SK-N-SH (cell line): ENCODE results near the gene SPIN1. TPM values are rescaled to one million over a fixed set of nuclear protein-coding genes. Genes with fewer than 3 reads are reported as not detected.

Experiments
- CTCF ChIA-PET: fragments of 300-600, 350-600 bp; formaldehyde crosslinking; extraction: SDS; loops from one replicate; lab custom pipeline; 2021; lab: Yijun Ruan, JAX
- POLR2A ChIA-PET: fragments of 350-600 bp; sonication (Branson Sonifier 250); formaldehyde crosslinking; extraction: SDS; loops from one replicate; lab custom pipeline; 2020; ENCODE audit warnings: antibody characterized with exemption, inconsistent platforms; lab: Yijun Ruan, JAX
- DNase-seq: peaks from one replicate; pipeline ENCODE4 v3.0.0; 2012
- H2AFZ ChIP-seq: fragments of 200-600 bp; sonication (generic); 2 replicates; pipeline ENCODE4 v1.8.1; 2016; ENCODE audit warnings: antibody characterized with exemption, mild to moderate bottlenecking, low read depth
- H3F3A ChIP-seq: fragments of 200-600 bp; sonication (generic); replicated peaks from 2 replicates; pipeline ENCODE3; 2016; ENCODE audit warnings: antibody characterized with exemption, mild to moderate bottlenecking; ENCODE audit not compliant: insufficient read depth
- H3K27ac ChIP-seq, 2 experiments: fragments of 200-500 bp in 1 of 2; fragments of 200-600 bp in 1 of 2; sonication (Bioruptor generic) in 1 of 2; sonication (generic), shearing (Covaris generic) in 1 of 2; 2 replicates each; pipeline versions ENCODE4 v1.5.1 to v1.6.1; 2014 to 2016; ENCODE audit warnings: low read depth in 2 of 2, inconsistent platforms in 1 of 2, low read length in 1 of 2, mild to moderate bottlenecking in 1 of 2, mixed read lengths in 1 of 2
- H3K27me3 ChIP-seq: fragments of 200-600 bp; sonication (generic), shearing (Covaris generic); 2 replicates; pipeline ENCODE4 v1.6.1; 2016; ENCODE audit warnings: mixed run types; ENCODE audit not compliant: insufficient read depth
- H3K36me3 ChIP-seq, 2 experiments: fragments of 200-500 bp in 1 of 2; fragments of 200-600 bp in 1 of 2; sonication (Bioruptor generic) in 1 of 2; sonication (generic) in 1 of 2; replicated peaks in 1 of 2; 2 replicates each; pipeline versions ENCODE3 to v1.5.1; 2014 to 2016; ENCODE audit warnings: low read length in 1 of 2, mild to moderate bottlenecking in 1 of 2; ENCODE audit not compliant: insufficient read depth in 2 of 2, control insufficient read depth in 1 of 2
- H3K4me1 ChIP-seq, 2 experiments: fragments of 200-500 bp in 1 of 2; fragments of 200-600 bp in 1 of 2; sonication (Bioruptor generic) in 1 of 2; sonication (generic), shearing (Covaris generic) in 1 of 2; 2 replicates each; pipeline versions ENCODE4 v1.5.1 to v1.6.1; 2014 to 2016; ENCODE audit warnings: low read depth in 1 of 2, low read length in 1 of 2, mixed run types in 1 of 2; ENCODE audit not compliant: insufficient read depth in 2 of 2, control insufficient read depth in 1 of 2
- H3K4me2 ChIP-seq: fragments of 200-600 bp; sonication (generic), shearing (Covaris generic); 2 replicates; pipeline ENCODE4 v1.6.1; 2017; ENCODE audit warnings: mixed run types
- H3K4me3 ChIP-seq, 2 experiments: fragments of 200-500 bp in 1 of 2; fragments of 200-600 bp in 1 of 2; sonication (Bioruptor generic) in 1 of 2; sonication (generic), shearing (Covaris generic) in 1 of 2; 2 replicates each; pipeline versions ENCODE4 v1.5.1 to v1.8.1; 2014 to 2016; ENCODE audit warnings: low read depth in 2 of 2, inconsistent platforms in 1 of 2, low read length in 1 of 2, mild to moderate bottlenecking in 1 of 2, mixed read lengths in 1 of 2, moderate library complexity in 1 of 2
- H3K79me2 ChIP-seq: fragments of 200-600 bp; sonication (generic); 2 replicates; pipeline ENCODE4 v1.8.1; 2017; ENCODE audit warnings: mild to moderate bottlenecking; ENCODE audit not compliant: insufficient read depth
- H3K9ac ChIP-seq: fragments of 200-600 bp; sonication (generic); 2 replicates; pipeline ENCODE4 v1.6.1; 2017; ENCODE audit warnings: mixed run types
- H3K9me2 ChIP-seq: fragments of 200-600 bp; sonication (generic); 2 replicates; pipeline ENCODE4 v1.6.1; 2017; ENCODE audit warnings: mixed run types
- H3K9me3 ChIP-seq: fragments of 200-600 bp; sonication (generic); 2 replicates; pipeline ENCODE4 v1.6.1; 2017; ENCODE audit warnings: mixed run types, mild to moderate bottlenecking, moderate library complexity
- H4K20me1 ChIP-seq: fragments of 200-600 bp; sonication (generic); 2 replicates; pipeline ENCODE4 v1.6.1; 2017; ENCODE audit warnings: mild to moderate bottlenecking, mixed run types; ENCODE audit not compliant: insufficient read depth
- CHD2 ChIP-seq: fragments of 150-350 bp; IDR thresholded peaks from 2 replicates; pipeline ENCODE4 v1.6.1; 2018; ENCODE audit warnings: low read length; ENCODE audit not compliant: partially characterized antibody
- ELF1 ChIP-seq: IDR thresholded peaks from 2 replicates; pipeline ENCODE4 v1.4.0; 2012
- EP300 ChIP-seq, 2 experiments: IDR thresholded peaks; 2 replicates each; pipeline versions ENCODE4 v1.4.0 to v1.6.1; 2012; ENCODE audit warnings: borderline replicate concordance in 1 of 2, low read depth in 1 of 2, low read length in 1 of 2
- FOSL2 ChIP-seq: IDR thresholded peaks from 2 replicates; pipeline ENCODE4 v1.4.0; 2012; ENCODE audit warnings: low read depth, mild to moderate bottlenecking, moderate library complexity, borderline replicate concordance
- FOXJ3 ChIP-seq: sonication (generic); formaldehyde crosslinking; IDR thresholded peaks from 2 replicates; pipeline ENCODE4 v1.5.1; 2020; ENCODE audit warnings: mild to moderate bottlenecking, missing genetic modification reagents
- FOXM1 ChIP-seq: IDR thresholded peaks from 2 replicates; pipeline ENCODE4 v1.4.0; 2012; ENCODE audit warnings: low read depth, mild to moderate bottlenecking
- GABPA ChIP-seq: IDR thresholded peaks from 2 replicates; pipeline ENCODE4 v1.4.0; 2012; ENCODE audit warnings: low read depth, mild to moderate bottlenecking
- GATA2 ChIP-seq: sonication (generic); formaldehyde crosslinking; IDR thresholded peaks from 2 replicates; pipeline ENCODE4 v1.5.0; 2020; ENCODE audit warnings: mild to moderate bottlenecking, missing genetic modification reagents
- JUND ChIP-seq: IDR thresholded peaks from 2 replicates; pipeline ENCODE4 v1.4.0; 2012
- MEF2A ChIP-seq: IDR thresholded peaks from 2 replicates; pipeline ENCODE4 v1.4.0; 2012; ENCODE audit warnings: low read depth, borderline replicate concordance
- MXI1 ChIP-seq: IDR thresholded peaks from 2 replicates; pipeline ENCODE4 v1.6.1; 2012; ENCODE audit warnings: mild to moderate bottlenecking, low read depth, low read length, improper control_type of control experiment
- NRF1 ChIP-seq: IDR thresholded peaks from 2 replicates; pipeline ENCODE4 v1.6.1; 2012; ENCODE audit warnings: low read depth, mild to moderate bottlenecking, low read length
- POLR2AphosphoS5 ChIP-seq: IDR thresholded peaks from 2 replicates; pipeline ENCODE4 v1.6.1; 2012; ENCODE audit warnings: low read depth, low read length
- RAD21 ChIP-seq: IDR thresholded peaks from 2 replicates; pipeline ENCODE4 v1.6.1; 2012; ENCODE audit warnings: mild to moderate bottlenecking, low read length
- RCOR1 ChIP-seq: fragments of 150-350 bp; IDR thresholded peaks from 2 replicates; pipeline ENCODE4 v1.6.1; 2017; ENCODE audit warnings: antibody characterized with exemption, low read length
- RXRA ChIP-seq: IDR thresholded peaks from 2 replicates; pipeline ENCODE4 v1.4.0; 2012; ENCODE audit warnings: low read depth, mild to moderate bottlenecking, borderline replicate concordance
- SIN3A ChIP-seq: IDR thresholded peaks from 2 replicates; pipeline ENCODE4 v1.6.1; 2012; ENCODE audit warnings: low read depth, mild to moderate bottlenecking, low read length, moderate library complexity, borderline replicate concordance
- SMC3 ChIP-seq: IDR thresholded peaks from 2 replicates; pipeline ENCODE4 v1.6.1; 2012; ENCODE audit warnings: low read depth, low read length, improper control_type of control experiment
- TAF1 ChIP-seq: IDR thresholded peaks from 2 replicates; pipeline ENCODE4 v1.6.1; 2012; ENCODE audit warnings: low read depth, mild to moderate bottlenecking, low read length, moderate library complexity, borderline replicate concordance
- TCF12 ChIP-seq: IDR thresholded peaks from 2 replicates; pipeline ENCODE4 v1.4.0; 2012
- WGBS: methylation state at CpG from one replicate; pipeline ENCODE4 v1.1.6; 2017; ENCODE audit warnings: low lambda C conversion rate; 5-methylcytosine and 5-hydroxymethylcytosine counted together
- polyA plus RNA-seq, 3 experiments: library from polyadenylated mRNA; depleted of rRNA; stranded (reverse); fragments of >200 nt; gene quantifications; 2 replicates each; pipeline ENCODE4 v1.2.3, GENCODE V29; 2012
- TF ChIP-seq, protein P1 (sequence below): fragments of 150-350 bp; IDR thresholded peaks from 2 replicates; pipeline ENCODE4 v1.6.1; 2016; ENCODE audit warnings: mild to moderate bottlenecking, low read depth, low read length
- TF ChIP-seq, protein P2 (sequence below): IDR thresholded peaks from 2 replicates; pipeline ENCODE4 v1.4.0; 2012; ENCODE audit warnings: low read depth, borderline replicate concordance
- TF ChIP-seq, protein P3 (sequence below): IDR thresholded peaks from 2 replicates; pipeline ENCODE4 v1.4.0; 2012; ENCODE audit warnings: low read depth
- TF ChIP-seq, protein P4 (sequence below): IDR thresholded peaks from 2 replicates; pipeline ENCODE4 v1.4.0; 2012; ENCODE audit warnings: low read depth, borderline replicate concordance
- TF ChIP-seq, protein P5 (sequence below): IDR thresholded peaks from 2 replicates; pipeline ENCODE4 v1.6.1; 2012; ENCODE audit warnings: mild to moderate bottlenecking, low read depth, low read length, moderate library complexity
- TF ChIP-seq, protein P6 (sequence below): IDR thresholded peaks from 2 replicates; pipeline ENCODE4; 2012

Gene SPIN1
- 35.8 and 47.2 TPM in 2 replicates for polyA plus RNA-seq (2012; rRNA removed)
- 52.9 and 54.4 TPM in 2 replicates for polyA plus RNA-seq (2012; cell fraction: cytosol; rRNA removed)
- polyA plus RNA-seq (2012; cell fraction: nucleus; rRNA removed), result 45.4 and 95.6 TPM in 2 replicates

DNA sequence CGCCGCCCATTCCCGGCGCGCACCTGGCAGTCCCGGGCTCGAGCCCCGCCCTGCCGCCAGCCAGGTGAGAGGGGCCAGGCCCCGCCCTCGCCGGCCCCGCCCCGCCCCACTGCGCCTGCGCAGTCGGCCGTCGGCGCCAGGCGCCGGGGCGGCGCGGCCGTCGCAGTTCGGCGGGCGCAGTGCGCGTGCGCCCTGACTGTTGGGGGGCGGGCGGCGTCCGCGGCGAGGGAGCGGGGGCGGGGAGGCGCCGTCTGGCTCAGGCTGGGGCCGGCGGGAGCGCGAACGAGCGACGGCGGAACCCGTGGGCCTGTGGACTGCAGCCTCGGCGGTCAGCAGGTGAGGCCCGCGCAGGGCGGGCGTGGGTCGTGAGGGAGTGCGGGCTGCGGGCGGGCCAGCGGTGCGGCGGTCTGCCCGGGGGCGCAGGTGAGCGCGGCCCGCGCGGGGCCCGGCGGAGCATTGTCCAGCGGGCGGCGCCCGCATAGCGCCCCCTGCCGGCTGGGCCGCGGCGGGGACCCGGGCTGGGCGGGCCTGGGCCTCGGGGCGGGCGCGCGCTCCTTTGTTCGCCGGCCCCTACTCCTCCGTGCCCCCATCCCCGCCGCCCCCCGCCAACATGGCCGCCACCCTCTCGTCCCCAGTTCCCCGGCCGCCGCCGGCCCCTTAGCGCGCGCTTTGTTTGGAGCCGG, at the start of gene SPIN1:
SPIN1 (plus strand) TSS at position 242 of the 683 bp plus-strand sequence. CDS start 38,096 bp downstream, outside the sequence.
- peak within 1 kb of the TSS; percentile 86 for H3K9ac ChIP-seq
- H2AFZ ChIP-seq, result peak within 1 kb of the TSS; percentile 99
- H3F3A ChIP-seq, result no peaks in the 10 kb centered on the region
- no peaks in the 10 kb centered on the region for H3K9me2 ChIP-seq
- no peaks in the 10 kb centered on the region for H3K9me3 ChIP-seq
- H3K27ac ChIP-seq, result peak within 1 kb of the TSS; percentile 71 to 96
- peak within 1 kb of the TSS; percentile 85 to 88 for H3K4me3 ChIP-seq
- peaks cover 35% of the 10 kb centered on the region for H4K20me1 ChIP-seq
- CTCF ChIA-PET, result no interaction called here
- peaks cover 9 to 23% of the 10 kb centered on the region in 2 experiments; a peak in 3 of 4 replicates for H3K4me1 ChIP-seq
- H3K4me2 ChIP-seq, result peak within 1 kb of the TSS; percentile 88
- peaks cover 7 to 13% of the 10 kb centered on the region in 2 experiments for H3K36me3 ChIP-seq
- DNase-seq, result peak; percentile 98
- WGBS, result no CpG with 5 or more reads among the region's 106 CpGs
- POLR2A ChIA-PET, result no interaction called here
- H3K79me2 ChIP-seq, result peaks cover 49% of the 10 kb centered on the region
- H3K27me3 ChIP-seq, result no peaks in the 10 kb centered on the region
- TF ChIP-seq ELF1, result no peak
- TF ChIP-seq, protein P1, sequence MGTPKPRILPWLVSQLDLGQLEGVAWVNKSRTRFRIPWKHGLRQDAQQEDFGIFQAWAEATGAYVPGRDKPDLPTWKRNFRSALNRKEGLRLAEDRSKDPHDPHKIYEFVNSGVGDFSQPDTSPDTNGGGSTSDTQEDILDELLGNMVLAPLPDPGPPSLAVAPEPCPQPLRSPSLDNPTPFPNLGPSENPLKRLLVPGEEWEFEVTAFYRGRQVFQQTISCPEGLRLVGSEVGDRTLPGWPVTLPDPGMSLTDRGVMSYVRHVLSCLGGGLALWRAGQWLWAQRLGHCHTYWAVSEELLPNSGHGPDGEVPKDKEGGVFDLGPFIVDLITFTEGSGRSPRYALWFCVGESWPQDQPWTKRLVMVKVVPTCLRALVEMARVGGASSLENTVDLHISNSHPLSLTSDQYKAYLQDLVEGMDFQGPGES, result no peak
- TF ChIP-seq FOXM1, result no peak
- TF ChIP-seq FOXJ3 (CRISPR knock-in tag), result no peak
- TF ChIP-seq TAF1, result no peak
- TF ChIP-seq CHD2, result peak; percentile 34
- no peak for TF ChIP-seq FOSL2
- TF ChIP-seq EP300 (IDR thresholded peaks at IDR 0.05; ENCODE audit: borderline replicate concordance in 1 of 2, low read depth in 1 of 2, low read length in 1 of 2), result 0 out of 4 replicates have a peak, but pooled peaks of 1 of the 2 experiments have one; percentile 1
- TF ChIP-seq GATA2 (CRISPR knock-in tag), result no peak
- no peak for TF ChIP-seq GABPA
- TF ChIP-seq, protein P2, sequence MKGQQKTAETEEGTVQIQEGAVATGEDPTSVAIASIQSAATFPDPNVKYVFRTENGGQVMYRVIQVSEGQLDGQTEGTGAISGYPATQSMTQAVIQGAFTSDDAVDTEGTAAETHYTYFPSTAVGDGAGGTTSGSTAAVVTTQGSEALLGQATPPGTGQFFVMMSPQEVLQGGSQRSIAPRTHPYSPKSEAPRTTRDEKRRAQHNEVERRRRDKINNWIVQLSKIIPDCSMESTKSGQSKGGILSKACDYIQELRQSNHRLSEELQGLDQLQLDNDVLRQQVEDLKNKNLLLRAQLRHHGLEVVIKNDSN, result no peak
- TF ChIP-seq RAD21, result peak; percentile 31; the same call in 1 of the 2 replicates
- no peak for TF ChIP-seq MEF2A
- TF ChIP-seq SIN3A, result no peak
- no peak for TF ChIP-seq RXRA
- TF ChIP-seq, protein P3, sequence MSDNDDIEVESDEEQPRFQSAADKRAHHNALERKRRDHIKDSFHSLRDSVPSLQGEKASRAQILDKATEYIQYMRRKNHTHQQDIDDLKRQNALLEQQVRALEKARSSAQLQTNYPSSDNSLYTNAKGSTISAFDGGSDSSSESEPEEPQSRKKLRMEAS, result no peak; the same call in 1 of the 2 replicates
- TF ChIP-seq POLR2AphosphoS5, result peak; percentile 62; the same call in 1 of the 2 replicates
- no peak for TF ChIP-seq MXI1
- TF ChIP-seq, protein P4, sequence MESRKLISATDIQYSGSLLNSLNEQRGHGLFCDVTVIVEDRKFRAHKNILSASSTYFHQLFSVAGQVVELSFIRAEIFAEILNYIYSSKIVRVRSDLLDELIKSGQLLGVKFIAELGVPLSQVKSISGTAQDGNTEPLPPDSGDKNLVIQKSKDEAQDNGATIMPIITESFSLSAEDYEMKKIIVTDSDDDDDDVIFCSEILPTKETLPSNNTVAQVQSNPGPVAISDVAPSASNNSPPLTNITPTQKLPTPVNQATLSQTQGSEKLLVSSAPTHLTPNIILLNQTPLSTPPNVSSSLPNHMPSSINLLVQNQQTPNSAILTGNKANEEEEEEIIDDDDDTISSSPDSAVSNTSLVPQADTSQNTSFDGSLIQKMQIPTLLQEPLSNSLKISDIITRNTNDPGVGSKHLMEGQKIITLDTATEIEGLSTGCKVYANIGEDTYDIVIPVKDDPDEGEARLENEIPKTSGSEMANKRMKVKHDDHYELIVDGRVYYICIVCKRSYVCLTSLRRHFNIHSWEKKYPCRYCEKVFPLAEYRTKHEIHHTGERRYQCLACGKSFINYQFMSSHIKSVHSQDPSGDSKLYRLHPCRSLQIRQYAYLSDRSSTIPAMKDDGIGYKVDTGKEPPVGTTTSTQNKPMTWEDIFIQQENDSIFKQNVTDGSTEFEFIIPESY, result no peak
- peak; percentile 77 for TF ChIP-seq NRF1
- TF ChIP-seq, protein P5, sequence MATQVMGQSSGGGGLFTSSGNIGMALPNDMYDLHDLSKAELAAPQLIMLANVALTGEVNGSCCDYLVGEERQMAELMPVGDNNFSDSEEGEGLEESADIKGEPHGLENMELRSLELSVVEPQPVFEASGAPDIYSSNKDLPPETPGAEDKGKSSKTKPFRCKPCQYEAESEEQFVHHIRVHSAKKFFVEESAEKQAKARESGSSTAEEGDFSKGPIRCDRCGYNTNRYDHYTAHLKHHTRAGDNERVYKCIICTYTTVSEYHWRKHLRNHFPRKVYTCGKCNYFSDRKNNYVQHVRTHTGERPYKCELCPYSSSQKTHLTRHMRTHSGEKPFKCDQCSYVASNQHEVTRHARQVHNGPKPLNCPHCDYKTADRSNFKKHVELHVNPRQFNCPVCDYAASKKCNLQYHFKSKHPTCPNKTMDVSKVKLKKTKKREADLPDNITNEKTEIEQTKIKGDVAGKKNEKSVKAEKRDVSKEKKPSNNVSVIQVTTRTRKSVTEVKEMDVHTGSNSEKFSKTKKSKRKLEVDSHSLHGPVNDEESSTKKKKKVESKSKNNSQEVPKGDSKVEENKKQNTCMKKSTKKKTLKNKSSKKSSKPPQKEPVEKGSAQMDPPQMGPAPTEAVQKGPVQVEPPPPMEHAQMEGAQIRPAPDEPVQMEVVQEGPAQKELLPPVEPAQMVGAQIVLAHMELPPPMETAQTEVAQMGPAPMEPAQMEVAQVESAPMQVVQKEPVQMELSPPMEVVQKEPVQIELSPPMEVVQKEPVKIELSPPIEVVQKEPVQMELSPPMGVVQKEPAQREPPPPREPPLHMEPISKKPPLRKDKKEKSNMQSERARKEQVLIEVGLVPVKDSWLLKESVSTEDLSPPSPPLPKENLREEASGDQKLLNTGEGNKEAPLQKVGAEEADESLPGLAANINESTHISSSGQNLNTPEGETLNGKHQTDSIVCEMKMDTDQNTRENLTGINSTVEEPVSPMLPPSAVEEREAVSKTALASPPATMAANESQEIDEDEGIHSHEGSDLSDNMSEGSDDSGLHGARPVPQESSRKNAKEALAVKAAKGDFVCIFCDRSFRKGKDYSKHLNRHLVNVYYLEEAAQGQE, result no peak
- TF ChIP-seq, protein P6, sequence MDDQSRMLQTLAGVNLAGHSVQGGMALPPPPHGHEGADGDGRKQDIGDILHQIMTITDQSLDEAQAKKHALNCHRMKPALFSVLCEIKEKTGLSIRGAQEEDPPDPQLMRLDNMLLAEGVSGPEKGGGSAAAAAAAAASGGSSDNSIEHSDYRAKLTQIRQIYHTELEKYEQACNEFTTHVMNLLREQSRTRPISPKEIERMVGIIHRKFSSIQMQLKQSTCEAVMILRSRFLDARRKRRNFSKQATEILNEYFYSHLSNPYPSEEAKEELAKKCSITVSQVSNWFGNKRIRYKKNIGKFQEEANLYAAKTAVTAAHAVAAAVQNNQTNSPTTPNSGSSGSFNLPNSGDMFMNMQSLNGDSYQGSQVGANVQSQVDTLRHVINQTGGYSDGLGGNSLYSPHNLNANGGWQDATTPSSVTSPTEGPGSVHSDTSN, result no peak
- no peak for TF ChIP-seq TCF12
- TF ChIP-seq SMC3, result peak; percentile 40
- no peak for TF ChIP-seq JUND
- TF ChIP-seq RCOR1, result no peak
